ENCODE measurements around the gene PATJ. TPM values are rescaled to one million over a fixed set of nuclear protein-coding genes. Genes with fewer than 3 reads are reported as not detected.

The PATJ gene
- total RNA-seq, 2 donors from 2014 or later = 74.3 to 81.7 TPM

DNA sequence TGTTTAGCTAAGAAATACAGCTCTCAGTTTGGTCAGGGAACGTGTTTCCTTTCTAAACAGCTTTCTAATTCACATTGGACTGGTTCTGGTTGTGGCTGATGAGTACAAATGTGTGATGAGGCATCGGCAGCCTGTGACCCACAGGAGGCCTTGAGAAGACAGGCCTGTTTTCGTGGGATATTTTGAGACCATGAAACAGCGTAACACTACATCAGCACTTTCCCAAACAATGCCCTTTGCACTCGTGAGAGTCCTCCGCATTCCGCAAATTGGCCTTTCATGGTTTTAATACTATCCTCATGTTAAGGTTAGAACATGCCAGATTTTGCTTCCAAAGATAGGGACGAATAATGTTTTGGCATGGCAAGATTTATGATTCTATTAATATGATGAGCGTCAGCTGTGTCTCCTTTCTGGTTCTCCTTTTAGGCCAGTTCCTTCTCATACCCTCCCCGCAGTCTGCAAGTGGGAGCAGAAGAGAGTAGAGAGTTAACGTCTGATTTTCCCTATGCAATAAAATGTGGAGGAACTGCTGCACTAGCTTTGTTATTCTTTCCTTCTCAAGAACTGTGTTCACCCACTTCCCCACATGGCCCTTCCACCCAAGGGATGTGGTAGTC, 368.0 kb downstream of the PATJ start:
- H3K27me3 ChIP-seq (ENCODE audit: control insufficient read depth, insufficient read depth, low read length, poor library complexity, severe bottlenecking) = no peaks in the 10 kb centered on the region
- 87 to 92% methylated on average over 6 to 11 of the region's 11 CpGs for WGBS, 2 experiments (ENCODE audit: insufficient coverage in 1 of 2, insufficient read length in 1 of 2)
- H3K36me3 Mint-ChIP-seq (ENCODE audit: low read depth) = peaks cover 14% of the 10 kb centered on the region
- peak overlapping the region; percentile 39 for H3K27ac Mint-ChIP-seq
- peaks cover 4% of the 10 kb centered on the region for H3K4me1 Mint-ChIP-seq
- no peak overlapping the region for H3K4me3 ChIP-seq (ENCODE audit: low read length)
- TF ChIP-seq, protein P1, sequence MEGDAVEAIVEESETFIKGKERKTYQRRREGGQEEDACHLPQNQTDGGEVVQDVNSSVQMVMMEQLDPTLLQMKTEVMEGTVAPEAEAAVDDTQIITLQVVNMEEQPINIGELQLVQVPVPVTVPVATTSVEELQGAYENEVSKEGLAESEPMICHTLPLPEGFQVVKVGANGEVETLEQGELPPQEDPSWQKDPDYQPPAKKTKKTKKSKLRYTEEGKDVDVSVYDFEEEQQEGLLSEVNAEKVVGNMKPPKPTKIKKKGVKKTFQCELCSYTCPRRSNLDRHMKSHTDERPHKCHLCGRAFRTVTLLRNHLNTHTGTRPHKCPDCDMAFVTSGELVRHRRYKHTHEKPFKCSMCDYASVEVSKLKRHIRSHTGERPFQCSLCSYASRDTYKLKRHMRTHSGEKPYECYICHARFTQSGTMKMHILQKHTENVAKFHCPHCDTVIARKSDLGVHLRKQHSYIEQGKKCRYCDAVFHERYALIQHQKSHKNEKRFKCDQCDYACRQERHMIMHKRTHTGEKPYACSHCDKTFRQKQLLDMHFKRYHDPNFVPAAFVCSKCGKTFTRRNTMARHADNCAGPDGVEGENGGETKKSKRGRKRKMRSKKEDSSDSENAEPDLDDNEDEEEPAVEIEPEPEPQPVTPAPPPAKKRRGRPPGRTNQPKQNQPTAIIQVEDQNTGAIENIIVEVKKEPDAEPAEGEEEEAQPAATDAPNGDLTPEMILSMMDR (conservative IDR thresholded peaks at IDR 0.05) = no peak
- no peak overlapping the region for H3K9ac ChIP-seq (ENCODE audit: extremely low read depth, low read length, poor library complexity, severe bottlenecking)
- H3K27ac ChIP-seq (ENCODE audit: low read depth, low read length) = no peak overlapping the region
- DNase-seq = no peak
- H3K9me3 Mint-ChIP-seq = no peaks in the 10 kb centered on the region
- no peak overlapping the region for H3K4me3 Mint-ChIP-seq
- no peaks in the 10 kb centered on the region for H3K27me3 Mint-ChIP-seq (ENCODE audit: insufficient read depth)
- H3K9me3 ChIP-seq (ENCODE audit: control insufficient read depth, low read length) = no peaks in the 10 kb centered on the region
- no peaks in the 10 kb centered on the region for H3K4me1 ChIP-seq (ENCODE audit: control insufficient read depth, insufficient read depth, low read length)
- no peaks in the 10 kb centered on the region for H3K36me3 ChIP-seq (ENCODE audit: control insufficient read depth, insufficient read depth, low read length)

DNA sequence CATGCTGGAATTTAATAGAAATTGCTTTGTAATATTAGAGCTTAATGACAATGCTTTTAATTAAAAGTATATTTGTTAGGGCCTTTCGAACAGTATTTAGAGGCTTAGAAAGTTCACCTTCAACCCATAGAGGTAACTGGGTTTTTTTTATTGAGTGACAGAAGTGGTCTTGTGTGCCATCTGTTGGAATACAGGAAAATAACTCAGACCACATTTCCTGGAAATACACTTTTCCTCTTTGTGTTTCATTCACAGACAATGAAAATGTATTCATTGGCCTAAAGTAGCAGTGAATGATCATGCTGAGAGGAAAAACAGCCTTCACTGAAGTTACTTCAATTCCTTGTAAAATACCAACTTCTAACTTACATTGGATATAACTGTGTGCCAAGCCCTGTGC, 368.8 kb downstream of the PATJ start:
- H3K27ac ChIP-seq (ENCODE audit: low read depth, low read length) = no peak overlapping the region
- H3K9ac ChIP-seq (ENCODE audit: extremely low read depth, low read length, poor library complexity, severe bottlenecking) = no peak overlapping the region
- no peak overlapping the region for H3K27ac Mint-ChIP-seq
- peaks cover 4% of the 10 kb centered on the region for H3K4me1 Mint-ChIP-seq
- H3K4me1 ChIP-seq (ENCODE audit: control insufficient read depth, insufficient read depth, low read length) = no peaks in the 10 kb centered on the region
- no peak for DNase-seq
- H3K9me3 Mint-ChIP-seq = no peaks in the 10 kb centered on the region
- no peak overlapping the region for H3K4me3 ChIP-seq (ENCODE audit: low read length)
- no peaks in the 10 kb centered on the region for H3K9me3 ChIP-seq (ENCODE audit: control insufficient read depth, low read length)
- TF ChIP-seq, protein P1 (conservative IDR thresholded peaks at IDR 0.05) = peak; percentile 43
- WGBS, 2 experiments (ENCODE audit: insufficient coverage in 1 of 2, insufficient read length in 1 of 2) = 80% methylated on average over 1 of the region's 1 CpG; no CpG with 5 or more reads in 1 of the 2 experiments
- H3K27me3 ChIP-seq (ENCODE audit: control insufficient read depth, insufficient read depth, low read length, poor library complexity, severe bottlenecking) = no peaks in the 10 kb centered on the region
- H3K36me3 ChIP-seq (ENCODE audit: control insufficient read depth, insufficient read depth, low read length) = no peaks in the 10 kb centered on the region
- no peak overlapping the region for H3K4me3 Mint-ChIP-seq
- H3K36me3 Mint-ChIP-seq (ENCODE audit: low read depth) = peaks cover 14% of the 10 kb centered on the region
- H3K27me3 Mint-ChIP-seq (ENCODE audit: insufficient read depth) = no peaks in the 10 kb centered on the region

DNA sequence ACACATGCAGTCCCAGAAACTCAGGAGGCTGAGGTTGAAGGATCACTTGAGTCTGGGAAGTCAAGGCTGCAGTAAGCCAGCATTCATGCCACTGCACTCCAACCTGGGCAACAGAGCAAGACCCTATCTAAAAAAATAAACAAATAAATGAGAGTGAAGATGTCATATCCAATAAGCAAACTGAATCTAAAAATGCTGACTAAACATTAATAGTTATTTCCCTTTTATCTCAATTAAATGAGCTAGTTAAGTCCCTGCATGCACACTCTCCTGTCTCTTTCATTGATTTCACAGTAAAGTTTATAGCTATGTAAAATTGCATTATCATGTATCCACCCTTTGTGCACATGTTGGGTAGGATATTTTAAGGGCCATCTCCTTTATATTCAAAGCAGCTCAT, 371.2 kb downstream of the PATJ start:
- Mint-ChIP-seq H3K4me1 (peaks cover 4% of the 10 kb centered on the region), H3K4me3 (no peak overlapping the region), H3K36me3 (ENCODE audit: low read depth) (peaks cover 33% of the 10 kb centered on the region), H3K9me3 (no peaks in the 10 kb centered on the region), H3K27ac (no peak overlapping the region), H3K27me3 (ENCODE audit: insufficient read depth) (no peaks in the 10 kb centered on the region)
- Histone ChIP-seq H3K9ac (ENCODE audit: extremely low read depth, low read length, poor library complexity, severe bottlenecking) (no peak overlapping the region), H3K27ac (ENCODE audit: low read depth, low read length) (no peak overlapping the region), H3K9me3 (ENCODE audit: control insufficient read depth, low read length) (no peaks in the 10 kb centered on the region), H3K27me3 (ENCODE audit: control insufficient read depth, insufficient read depth, low read length, poor library complexity, severe bottlenecking) (no peaks in the 10 kb centered on the region), H3K4me3 (ENCODE audit: low read length) (no peak overlapping the region), H3K36me3 (ENCODE audit: control insufficient read depth, insufficient read depth, low read length) (no peaks in the 10 kb centered on the region), H3K4me1 (ENCODE audit: control insufficient read depth, insufficient read depth, low read length) (no peaks in the 10 kb centered on the region)
- TF ChIP-seq, protein P1 (conservative IDR thresholded peaks at IDR 0.05) = no peak
- no peak for DNase-seq

Measured in endodermal cell (in vitro differentiated cells).